ENCODE measurements around the gene FOXS1.

GRCh38 chr20:31868853-31869672 is 23.7 kb upstream of the FOXS1 start:
- TF ChIP-seq CTCF (IDR thresholded peaks at IDR 0.05) (no peak), YY1 (IDR thresholded peaks at IDR 0.05; ENCODE audit: low read depth) (no peak), EZH2phosphoT487 (IDR thresholded peaks at IDR 0.05; ENCODE audit: borderline replicate concordance, low read depth) (no peak), SMC3 (IDR thresholded peaks at IDR 0.05; ENCODE audit: low read depth, low read length) (no peak), GABPA (IDR thresholded peaks at IDR 0.05; ENCODE audit: low read depth) (no peak), JUND (IDR thresholded peaks at IDR 0.05) (no peak), USF2 (IDR thresholded peaks at IDR 0.05; ENCODE audit: borderline replicate concordance, low read depth, low read length) (no peak), IRF3 (IDR thresholded peaks at IDR 0.05; ENCODE audit: low read depth, low read length) (no peak), RXRA (IDR thresholded peaks at IDR 0.05; ENCODE audit: borderline replicate concordance, low read depth) (no peak), RAD21 (IDR thresholded peaks at IDR 0.05; ENCODE audit: low read length) (no peak)
